ENCODE measurements around the gene ZFP36.

ZFP36 gene

GRCh38 chr19:39385629-39386411, 20.8 kb upstream of the ZFP36 start:
- TF ChIP-seq, protein P1, sequence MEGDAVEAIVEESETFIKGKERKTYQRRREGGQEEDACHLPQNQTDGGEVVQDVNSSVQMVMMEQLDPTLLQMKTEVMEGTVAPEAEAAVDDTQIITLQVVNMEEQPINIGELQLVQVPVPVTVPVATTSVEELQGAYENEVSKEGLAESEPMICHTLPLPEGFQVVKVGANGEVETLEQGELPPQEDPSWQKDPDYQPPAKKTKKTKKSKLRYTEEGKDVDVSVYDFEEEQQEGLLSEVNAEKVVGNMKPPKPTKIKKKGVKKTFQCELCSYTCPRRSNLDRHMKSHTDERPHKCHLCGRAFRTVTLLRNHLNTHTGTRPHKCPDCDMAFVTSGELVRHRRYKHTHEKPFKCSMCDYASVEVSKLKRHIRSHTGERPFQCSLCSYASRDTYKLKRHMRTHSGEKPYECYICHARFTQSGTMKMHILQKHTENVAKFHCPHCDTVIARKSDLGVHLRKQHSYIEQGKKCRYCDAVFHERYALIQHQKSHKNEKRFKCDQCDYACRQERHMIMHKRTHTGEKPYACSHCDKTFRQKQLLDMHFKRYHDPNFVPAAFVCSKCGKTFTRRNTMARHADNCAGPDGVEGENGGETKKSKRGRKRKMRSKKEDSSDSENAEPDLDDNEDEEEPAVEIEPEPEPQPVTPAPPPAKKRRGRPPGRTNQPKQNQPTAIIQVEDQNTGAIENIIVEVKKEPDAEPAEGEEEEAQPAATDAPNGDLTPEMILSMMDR (IDR thresholded peaks at IDR 0.05; ENCODE audit: low read length, missing control alignments), result no peak
- H3K4me3 ChIP-seq (replicated peaks; ENCODE audit: low read depth, low read length), result no peak overlapping the region
- no peak for DNase-seq (ENCODE audit: low read depth)

- no peak overlapping the region for H3K4me3 ChIP-seq (replicated peaks; ENCODE audit: low read depth, low read length)
- TF ChIP-seq, protein P1 (IDR thresholded peaks at IDR 0.05; ENCODE audit: low read length, missing control alignments), result no peak
- DNase-seq (ENCODE audit: low read depth), result no peak
These were observed 20.1 kb upstream of the ZFP36 start for GRCh38 chr19:39386557-39386956.

GRCh38 chr19:39388657-39389056, 18.0 kb upstream of the ZFP36 start:
- TF ChIP-seq, protein P1 (IDR thresholded peaks at IDR 0.05; ENCODE audit: low read length, missing control alignments), result no peak
- no peak overlapping the region for H3K4me3 ChIP-seq (replicated peaks; ENCODE audit: low read depth, low read length)
- DNase-seq (ENCODE audit: low read depth), result no peak

GRCh38 chr19:39389631-39390414, 16.8 kb upstream of the ZFP36 start:
- TF ChIP-seq, protein P1 (IDR thresholded peaks at IDR 0.05; ENCODE audit: low read length, missing control alignments), result no peak
- DNase-seq (ENCODE audit: low read depth), result no peak
- H3K4me3 ChIP-seq (replicated peaks; ENCODE audit: low read depth, low read length), result peak overlapping the region; percentile 99

- TF ChIP-seq, protein P1 (IDR thresholded peaks at IDR 0.05; ENCODE audit: low read length, missing control alignments), result no peak
- no peak for DNase-seq (ENCODE audit: low read depth)
- peak overlapping the region; percentile 99 for H3K4me3 ChIP-seq (replicated peaks; ENCODE audit: low read depth, low read length)
These were observed 16.2 kb upstream of the ZFP36 start for GRCh38 chr19:39390451-39390750.

- TF ChIP-seq, protein P1 (IDR thresholded peaks at IDR 0.05; ENCODE audit: low read length, missing control alignments), result no peak
These were observed 15.8 kb upstream of the ZFP36 start, which contains the start of the genes MED29 and PAF1 for GRCh38 chr19:39390751-39391437. TSS of gene MED29 (plus strand) at chr19:39391378. CDS start at chr19:39391423, 45 bp downstream. TSS of gene PAF1 (minus strand) at chr19:39391106. CDS start at chr19:39390864, 242 bp downstream.

More at GRCh38 chr19:39390751-39391437, 15.8 kb upstream of the ZFP36 start, which contains the start of the genes MED29 and PAF1:
- peak within 1 kb of the TSS; percentile 99 for H3K4me3 ChIP-seq (replicated peaks; ENCODE audit: low read depth, low read length)
- DNase-seq (ENCODE audit: low read depth), result peak; percentile 100

All from fibroblast of pulmonary artery (primary cell).